HG03457 (cell line): ENCODE measurements around the gene TNPO3.

Experiments used
- ATAC-seq: cut with Tn5 transposase; IDR thresholded peaks from one replicate; pipeline ENCODE4 v1.9.1; 2021; ENCODE audit warnings: moderate number of reproducible peaks; ENCODE audit not compliant: unreplicated experiment

TNPO3 gene

DNA sequence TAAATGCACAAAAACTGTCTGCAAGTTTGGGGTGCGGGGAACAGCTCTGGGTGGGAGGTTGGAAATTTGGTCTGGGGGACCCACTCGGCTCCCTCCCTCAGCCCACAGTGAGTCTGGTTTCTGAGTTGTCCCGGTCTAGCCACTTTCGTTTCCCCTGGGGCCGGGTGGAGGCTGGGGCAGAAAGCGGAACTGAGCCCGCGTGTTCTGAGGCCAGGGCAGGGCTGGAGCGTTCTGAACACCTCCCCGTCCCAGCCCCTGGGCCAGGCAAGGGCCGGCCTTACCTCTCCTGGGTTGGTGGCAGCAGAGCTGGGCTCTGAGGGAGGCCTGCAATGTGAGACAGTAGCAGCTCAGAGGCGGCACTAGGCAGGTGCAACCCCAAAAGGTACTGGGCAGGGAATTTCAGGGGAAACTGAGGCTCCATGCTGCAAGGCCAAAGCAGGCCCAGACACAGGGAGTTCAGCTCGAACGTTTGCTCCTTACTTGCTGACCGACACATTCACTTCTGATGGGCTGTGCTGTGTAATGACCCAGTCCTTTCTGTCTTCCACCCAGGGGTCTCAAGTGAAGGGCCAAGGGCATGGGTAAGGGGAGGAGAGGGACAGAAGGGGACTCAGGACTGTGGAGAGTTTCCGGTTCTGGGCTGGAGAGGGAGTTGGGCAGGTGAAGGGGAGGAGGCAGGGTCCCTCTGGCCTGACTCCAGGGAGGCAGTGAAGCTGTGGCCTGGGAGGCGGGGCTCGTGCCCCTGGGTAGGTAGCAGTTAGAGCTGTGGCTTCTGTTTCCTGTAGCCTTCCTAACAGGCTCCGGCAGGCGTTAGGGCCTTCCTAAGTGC, 114.2 kb downstream of the TNPO3 start:
- ATAC-seq, result no peak

DNA sequence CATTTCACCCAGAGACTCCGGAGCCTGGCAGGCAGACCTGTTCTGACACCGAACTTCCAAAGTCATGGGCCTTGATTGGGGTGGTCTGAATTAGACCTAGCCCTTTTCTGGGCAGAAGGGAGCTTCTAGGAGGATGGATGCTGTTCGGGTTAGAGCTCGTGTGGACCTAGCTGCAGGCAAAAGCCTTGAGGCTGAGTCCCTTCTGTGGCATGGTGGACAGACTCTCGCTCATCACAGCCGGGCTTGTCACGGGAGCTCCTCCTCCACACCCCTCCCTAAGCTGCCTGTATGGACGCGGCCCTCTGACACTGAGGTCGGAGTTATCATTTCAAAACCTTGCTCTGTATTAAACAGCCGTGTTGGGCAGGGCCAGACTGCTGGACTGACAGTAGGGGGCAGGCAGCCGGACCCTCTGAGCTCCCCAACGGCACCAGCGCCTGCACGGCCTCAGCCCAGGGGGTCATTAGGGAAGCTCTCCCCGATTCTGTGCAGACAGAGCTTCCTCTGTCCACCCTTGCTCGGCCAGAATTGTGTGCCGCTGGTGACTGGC, 115.0 kb downstream of the TNPO3 start:
- no peak for ATAC-seq

DNA sequence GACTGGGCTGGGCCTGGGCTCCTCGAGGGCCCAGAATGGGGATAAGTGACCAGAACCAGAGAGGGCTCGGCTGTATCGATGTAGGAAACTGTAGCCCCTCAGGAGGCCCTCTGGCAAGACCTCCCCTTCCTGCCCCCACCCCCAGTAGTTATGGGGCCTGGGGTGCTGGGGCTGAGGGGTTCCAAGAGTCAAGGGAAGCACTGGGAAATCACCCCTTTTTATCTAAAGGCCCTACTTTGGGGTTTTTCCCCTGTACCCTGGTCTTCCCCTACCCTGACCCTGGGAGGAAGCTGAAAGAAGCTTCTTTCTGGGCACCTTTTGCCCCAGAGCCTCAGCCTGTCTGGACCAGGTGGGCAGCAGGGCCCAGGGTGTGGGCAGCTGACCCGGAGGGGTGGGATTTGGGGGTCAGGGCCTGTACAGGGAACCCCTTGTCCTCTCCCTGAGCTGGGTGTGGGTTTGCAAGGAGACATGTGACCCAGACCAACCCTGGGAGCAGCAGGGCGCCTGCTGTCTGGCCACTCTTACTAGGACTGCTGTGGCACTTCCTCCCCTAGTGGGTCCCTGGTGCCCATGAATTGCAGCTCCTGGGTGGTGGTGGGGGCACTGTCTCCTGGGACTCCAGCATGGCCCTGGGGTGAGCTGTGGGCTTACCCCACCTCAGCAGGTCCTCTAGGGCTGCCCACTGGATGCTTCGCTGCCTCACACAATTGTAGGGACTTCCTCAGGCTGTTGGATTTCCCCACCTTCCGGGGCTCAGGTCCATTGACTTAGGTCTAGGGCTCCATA, 115.6 kb downstream of the TNPO3 start:
- no peak for ATAC-seq

DNA sequence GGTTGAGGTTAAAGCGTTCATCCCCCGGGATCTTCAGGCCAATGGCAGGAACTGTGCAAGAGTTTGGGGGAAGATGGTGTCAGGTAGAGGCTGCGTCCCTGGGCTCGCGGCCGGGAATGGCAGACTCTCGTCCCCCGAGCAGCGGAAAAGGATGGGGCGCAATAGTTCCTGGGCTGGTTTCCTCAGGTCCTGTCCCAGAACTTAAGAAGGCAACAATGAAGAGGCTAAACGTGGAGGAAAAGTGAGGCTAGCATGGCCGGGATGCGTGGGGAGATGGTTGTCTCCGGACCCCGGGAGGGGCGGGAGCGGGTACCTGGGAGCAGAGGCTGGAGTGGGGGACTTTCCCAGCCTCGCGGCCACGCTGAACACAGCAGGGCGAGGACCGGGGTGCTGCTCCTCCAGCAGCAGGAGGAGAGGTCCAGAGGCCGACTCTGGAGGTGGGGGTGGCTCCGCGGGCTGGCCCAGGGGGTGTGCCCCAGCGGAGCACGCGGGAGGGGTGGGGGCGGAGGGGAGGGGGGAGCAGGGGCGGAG, 116.3 kb downstream of the TNPO3 start:
- no peak for ATAC-seq

DNA sequence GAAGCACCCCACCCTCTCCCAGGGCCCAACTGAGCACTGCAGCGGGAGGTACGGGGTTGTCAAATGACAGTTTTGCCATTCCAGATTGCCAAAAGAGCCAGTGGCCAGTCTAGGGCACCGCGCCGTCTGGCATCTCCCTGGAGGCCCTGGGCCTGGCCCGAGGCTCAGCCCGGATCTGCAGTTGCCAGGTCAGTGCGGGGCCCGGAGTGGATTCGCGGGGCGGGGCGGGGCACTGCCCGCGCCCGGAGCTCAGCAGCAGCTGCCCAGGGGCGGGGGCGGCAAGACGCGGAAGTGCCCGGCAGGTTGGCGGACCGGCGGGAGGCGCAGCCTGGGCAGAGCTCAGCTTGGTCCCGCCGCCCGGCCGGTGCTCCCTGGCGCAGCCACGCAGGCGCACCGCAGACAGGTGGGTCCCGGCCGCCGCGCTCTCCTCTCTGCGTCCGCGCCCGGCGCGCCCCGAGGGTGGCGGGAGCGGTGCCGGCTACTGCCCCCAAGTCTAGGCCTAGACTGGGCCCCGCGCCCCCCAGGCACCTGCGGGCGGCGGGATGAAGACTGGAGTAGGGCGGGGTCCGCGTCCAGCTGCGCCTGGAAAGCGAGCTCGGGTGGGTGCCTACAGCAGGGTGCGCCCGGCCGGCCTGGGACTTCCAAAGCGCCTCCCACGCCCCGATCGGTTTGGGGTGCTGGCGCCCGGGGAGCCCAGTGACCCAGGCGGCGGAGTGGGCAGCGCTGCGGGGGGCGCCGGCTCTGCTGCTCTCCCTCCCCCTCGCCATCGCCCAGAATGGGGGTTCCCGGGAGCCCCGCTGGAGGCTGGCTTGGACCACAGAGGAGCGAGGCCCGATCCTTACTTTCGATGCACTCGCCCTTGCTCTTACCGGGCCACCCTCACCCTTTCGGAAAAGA, 117.0 kb downstream of the TNPO3 start, which contains the start of gene IRF5:
Gene IRF5 (plus strand): TSS at position 281 of the 897 bp plus-strand sequence. CDS start 4,155 bp downstream, outside the sequence.
- no peak for ATAC-seq

DNA sequence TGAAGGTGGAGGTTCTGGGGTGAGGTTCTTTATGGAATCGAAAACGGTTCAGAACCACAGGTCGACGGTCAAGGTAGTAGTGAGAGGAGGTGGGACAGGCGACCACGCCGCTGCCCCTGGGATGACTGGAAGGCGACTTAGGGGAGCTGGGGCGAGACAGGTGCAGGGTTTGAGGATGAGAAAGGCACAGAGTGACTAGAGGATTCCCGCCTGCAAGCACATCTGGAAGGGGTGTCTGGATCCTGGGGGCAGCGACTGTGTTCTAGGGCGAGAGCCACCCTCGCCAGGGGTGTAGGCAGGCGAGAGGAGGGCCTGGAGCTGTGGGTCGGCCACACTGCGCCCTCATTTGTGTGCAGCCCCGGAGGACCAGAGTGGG, 117.7 kb downstream of the TNPO3 start:
- ATAC-seq, result no peak

DNA sequence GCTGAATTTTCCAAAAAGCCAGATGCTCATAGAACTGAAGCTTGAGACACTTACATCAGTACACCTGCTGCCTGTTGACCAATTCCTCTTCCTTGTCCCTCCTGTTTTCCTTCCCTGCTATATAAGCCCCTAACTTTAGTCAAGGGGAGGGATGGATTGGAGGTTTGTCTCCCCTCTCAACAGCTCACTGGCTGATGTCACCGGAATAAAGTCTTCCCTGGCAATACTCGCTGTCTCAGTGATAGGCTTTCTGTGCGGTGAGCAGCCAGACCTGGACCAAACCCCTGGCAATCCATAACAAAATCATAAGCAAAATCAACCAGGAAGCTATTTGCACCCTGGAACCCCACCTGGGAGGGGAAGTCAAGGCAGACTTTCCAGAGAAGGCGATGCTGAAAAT, 118.1 kb downstream of the TNPO3 start:
- ATAC-seq, result no peak

DNA sequence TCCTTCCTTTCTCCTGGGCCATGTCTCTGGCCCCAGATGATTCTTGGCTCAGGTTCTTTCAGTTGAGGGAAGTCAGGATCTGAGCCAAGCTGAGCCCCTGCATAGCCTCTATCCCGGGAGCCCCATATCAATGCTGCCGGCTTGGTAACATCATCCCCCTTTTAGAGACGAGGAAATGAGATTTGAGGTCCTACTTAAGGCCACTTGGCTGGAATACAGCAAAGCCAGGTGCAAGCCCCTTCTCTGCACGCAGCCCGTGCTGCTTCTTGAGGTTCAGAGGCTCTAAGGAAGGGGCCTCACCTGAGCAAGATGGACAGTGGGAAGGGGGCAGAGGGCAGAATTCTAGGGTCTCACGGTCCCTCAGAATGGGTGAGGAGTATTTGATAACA, 119.6 kb downstream of the TNPO3 start:
- ATAC-seq, result no peak

DNA sequence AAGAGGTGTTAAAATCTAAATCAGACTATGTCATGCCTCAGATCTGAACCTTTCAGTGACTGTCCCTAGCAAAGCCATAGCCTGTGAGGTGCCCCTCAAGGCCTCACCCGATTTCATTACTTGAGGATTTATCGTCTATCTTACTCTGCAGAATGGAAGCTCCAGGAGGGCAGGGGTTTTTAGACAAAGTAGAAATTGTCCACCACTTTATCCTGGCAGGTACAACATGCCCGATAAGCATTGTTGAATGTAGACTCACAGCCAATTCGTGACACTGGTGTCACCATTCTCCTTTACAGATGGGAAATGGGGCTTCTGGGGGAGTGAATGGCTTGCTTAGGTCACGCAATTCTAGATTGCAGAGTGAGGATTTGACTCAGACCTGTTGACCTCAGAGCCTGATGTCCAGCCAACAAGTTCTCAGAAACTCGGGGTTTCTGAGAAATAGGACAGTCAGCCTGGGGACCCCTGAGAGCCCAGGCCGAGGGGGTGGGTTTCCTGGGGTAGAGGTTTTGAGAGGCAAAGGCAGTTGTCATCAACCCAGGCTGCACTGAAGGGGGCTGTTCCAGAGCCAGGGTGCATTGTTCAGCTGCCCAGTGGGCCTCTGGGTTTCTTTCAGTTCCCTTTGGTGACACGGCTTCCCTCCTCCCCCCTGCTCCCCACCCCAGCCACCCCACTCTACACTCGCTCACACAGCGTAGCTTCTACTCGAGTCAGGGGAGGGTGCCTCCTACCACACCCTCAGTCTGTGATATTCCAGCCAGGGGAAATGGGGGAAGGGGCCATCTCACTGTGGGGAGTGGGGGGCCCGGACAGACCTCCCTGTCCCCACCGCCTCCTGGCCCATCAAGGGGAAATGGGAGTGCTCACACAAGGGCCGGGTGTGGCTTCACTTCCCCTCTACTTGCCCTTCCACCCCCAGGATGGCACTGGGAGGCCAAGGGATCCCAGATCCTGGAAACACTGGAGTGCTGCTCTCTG, 120.3 kb downstream of the TNPO3 start:
- no peak for ATAC-seq

DNA sequence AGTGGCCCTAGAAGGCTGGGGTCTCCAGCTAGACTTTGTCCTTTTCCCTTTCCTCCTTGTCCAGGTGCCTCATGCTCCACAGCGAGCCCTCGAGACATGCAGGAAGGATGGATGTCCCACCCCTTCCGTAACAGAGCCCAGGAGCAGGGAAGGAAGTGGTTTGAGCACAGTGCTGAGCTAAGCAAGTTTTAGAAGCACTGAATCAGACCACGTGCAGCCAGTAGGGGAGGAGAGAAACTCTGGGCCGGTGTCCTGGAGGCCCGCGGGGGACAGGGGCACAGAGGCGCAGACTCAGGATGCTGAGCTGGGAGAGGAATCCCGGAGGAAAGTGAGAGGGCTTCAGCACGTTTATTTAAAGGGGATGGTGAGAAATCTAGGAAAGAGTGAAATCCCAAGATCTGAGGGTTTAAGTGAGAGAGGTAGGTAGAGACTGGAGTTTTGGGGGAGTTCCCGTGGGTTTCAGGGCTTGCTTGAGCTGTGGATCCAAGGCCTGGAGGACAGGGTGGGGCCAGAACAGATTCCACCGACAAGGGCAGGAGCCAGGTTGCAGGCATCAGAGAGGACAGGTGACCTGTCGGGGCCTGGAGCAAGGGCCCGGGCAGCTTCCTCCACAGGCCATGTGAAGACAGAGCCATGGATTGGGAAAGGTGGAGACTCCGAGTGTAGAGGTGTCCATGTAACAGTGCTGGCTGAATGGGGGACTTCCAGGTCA, 121.6 kb downstream of the TNPO3 start:
- ATAC-seq, result no peak

DNA sequence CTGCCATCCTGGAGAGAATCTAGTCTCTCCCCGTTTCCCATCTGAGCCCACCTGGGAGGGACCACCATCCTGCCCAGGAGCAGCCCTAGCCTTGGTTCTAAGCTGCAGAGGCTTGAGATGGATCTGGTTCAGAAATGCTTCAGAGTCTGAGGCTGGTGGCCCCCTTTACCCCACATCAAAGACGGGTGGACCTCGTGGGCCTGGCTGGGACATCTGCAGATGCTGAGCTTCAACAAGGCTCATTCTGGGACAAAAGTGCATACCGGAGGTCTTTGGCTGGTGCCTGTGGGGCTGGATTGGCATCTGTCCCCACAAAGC, 122.1 kb downstream of the TNPO3 start:
- no peak for ATAC-seq

DNA sequence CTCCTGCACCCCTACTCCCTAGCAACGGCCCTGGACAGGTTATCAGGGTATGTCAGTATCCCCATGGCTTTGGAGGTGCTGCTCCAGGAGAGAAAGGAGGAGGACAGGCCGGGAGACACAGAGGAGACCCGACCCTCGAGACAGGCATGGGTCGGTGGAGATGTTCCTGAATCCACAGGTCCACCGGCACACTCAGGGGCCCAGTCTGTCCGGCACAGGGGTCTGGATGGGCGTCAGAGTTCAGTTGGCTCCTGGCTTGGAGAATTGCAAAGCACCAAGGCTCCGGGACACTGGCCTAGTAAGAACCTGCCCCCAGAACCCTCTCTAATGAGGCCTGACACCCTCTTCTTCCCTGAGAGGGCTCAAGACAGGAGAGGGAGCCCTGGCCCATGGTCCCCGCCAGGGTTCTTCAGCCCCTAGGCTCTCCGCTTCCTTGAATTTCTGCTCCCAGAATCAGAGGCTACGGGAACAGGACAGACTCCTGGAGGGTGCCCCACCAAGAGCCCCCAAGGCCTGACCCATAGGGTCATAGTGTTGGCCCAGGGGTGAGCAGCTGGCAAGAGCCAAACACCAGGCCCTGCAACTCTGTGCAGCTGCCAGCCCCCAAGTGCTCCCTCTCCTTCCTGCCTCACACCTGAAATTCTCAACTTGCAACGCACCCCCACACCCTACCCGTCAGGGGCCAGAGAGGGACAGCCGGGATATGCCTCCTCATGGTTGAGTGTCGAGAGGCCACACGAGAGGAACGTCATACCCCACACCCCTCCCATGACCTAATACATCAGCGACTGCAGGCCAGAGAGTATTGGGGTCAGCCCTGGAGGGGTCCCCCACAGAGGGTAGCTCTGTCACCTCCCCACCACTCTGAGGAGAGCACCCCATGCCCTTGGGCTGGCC, 122.7 kb downstream of the TNPO3 start:
- ATAC-seq, result no peak

DNA sequence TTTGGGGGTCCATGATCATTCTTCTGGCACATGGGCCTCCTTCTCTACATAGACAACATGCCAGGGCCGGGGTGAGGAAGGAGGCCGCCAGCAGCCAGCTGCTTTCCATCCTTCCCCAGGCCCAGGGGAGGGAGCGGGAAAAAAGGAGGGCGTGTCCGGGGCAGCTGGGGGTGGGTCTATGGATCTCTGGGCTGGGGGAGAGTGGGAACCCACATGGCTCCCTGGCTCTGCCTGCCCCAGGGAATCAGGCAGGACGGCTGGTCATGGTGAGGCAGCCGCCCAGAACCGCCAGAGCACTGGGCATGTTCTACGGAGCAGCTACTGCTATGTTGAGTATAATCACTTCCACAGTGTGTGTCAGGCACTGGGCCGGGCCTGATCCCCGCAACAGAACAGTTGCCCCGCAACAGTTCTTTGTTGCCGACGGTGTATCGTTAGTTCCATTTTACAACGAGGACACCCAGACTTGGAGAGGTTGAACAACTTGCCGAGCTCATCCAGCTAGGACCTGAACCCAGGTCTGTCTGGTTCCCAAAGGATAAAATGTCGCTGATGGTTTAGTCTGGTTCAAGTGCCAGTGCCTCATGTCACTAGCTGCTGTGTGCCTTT, 123.6 kb downstream of the TNPO3 start:
- ATAC-seq, result no peak

DNA sequence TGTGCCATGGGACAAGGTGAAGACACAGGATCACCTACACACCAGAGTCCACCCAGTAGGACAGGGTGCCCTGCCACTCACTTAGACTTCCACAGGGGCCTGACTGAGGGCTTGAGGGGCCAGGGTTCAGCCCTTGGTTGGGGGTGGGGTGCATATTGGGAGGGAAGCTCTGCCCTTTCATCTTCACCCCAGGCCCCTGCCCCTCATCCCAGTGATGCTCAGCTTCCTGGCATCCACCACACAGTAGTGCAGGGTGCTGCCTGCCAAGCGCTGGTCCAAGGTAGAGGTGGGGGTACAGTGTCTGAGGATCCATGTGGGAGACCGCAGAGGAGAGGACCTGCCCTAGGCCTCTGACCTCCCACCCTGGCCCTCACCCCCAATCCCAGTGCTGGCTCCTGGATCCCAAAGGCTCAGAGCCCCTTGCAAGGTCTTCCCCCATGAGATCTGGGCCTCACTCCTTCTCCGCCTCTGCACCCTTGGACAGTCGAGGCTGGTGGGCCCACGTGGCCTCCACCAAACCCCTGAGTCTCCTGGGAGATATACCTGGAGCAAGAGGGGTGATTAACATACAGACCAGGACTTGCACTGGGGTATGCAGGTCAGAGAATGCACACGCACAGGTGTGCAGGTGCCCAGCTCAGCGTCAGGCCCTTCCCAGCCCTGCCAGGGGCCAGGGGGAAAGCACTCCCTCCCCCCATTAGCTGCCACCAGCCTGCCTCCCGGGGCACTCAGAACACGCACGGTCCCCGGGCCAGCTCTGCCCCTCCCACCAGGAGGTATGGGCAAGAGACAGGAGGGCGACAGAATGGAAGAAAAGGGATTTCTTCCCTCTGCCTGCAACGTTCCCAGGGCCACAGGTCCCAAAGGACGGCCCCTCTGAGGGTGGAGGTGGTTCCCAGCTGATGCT, 125.8 kb downstream of the TNPO3 start:
- no peak for ATAC-seq

DNA sequence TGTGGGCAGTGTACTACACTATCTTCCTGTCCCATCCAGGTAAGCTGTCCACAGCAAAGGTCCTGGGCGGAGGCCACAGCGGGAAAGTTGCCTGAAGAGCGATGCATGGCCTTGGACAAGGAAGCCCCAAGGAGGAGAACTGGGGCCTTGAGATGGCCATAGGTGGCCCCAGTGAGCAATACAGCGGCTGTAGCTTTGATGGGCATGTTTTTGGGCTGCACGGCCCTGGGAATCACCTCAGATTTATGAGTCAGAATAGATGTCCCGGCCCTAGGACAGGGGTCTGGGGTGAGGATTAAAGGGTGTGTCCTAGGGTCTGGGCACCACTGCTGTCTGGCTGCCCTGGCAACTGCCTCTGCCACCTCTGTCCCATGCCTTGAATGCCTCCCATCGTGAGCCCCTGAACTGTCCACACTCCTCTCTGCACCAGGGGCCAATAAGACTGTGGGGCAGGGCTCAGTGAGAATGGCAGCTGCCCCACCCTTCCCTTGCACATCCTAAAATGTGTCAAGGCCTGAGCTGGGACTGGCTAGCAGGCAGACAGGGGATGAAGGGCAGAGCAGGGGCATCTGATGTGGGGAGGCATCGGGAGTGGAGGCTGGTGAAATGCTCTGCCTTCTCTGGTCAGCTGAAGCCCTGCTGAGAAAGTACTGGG, 126.6 kb downstream of the TNPO3 start:
- no peak for ATAC-seq
